Smooth muscle cell of the coronary artery (primary cell): Measurements from ENCODE around the gene LYG2. TPM values are rescaled to one million over a fixed set of nuclear protein-coding genes. Genes with fewer than 3 reads are reported as not detected.

Experiments used
- total RNA-seq: library from RNA; depleted of rRNA; stranded (reverse); fragments of >200 nt; gene quantifications from 2 replicates; pipeline ENCODE4 v1.2.3, GENCODE V29; 2014; ENCODE audit warnings: low replicate concordance

Gene LYG2
- not detected in 2 replicates for total RNA-seq

GRCh38 chr2:99255491-99256318 lies at the start of gene LYG2:
Gene LYG2 (minus strand): TSS chr2:99255666. CDS start chr2:99254260, 1,406 bp downstream.

GRCh38 chr2:99301097-99301496 lies 45.6 kb upstream of the LYG2 start, which contains the start of gene LYG1:
Gene LYG1 (minus strand): TSS chr2:99301197. CDS start chr2:99295670, 5,527 bp downstream.

Other genes with a start within 250 kb of the LYG2 start
- gene C2orf15, start 114.0 kb downstream of the LYG2 start, total RNA-seq = 0.12 TPM in 1 of 2 replicates, not detected in the other
- gene TSGA10, start 100.7 kb downstream of the LYG2 start, total RNA-seq = 2.3 and 2.5 TPM in 2 replicates
- 3.7 and 8.0 TPM in 2 replicates for gene LIPT1, start 100.7 kb downstream of the LYG2 start, total RNA-seq
- gene MITD1, start 74.6 kb downstream of the LYG2 start, total RNA-seq = 18.9 and 28.9 TPM in 2 replicates
- 13.6 and 31.0 TPM in 2 replicates for gene MRPL30, start 74.5 kb downstream of the LYG2 start, total RNA-seq
- gene LYG1, start 45.5 kb upstream of the LYG2 start, total RNA-seq = not detected in 2 replicates
- gene TXNDC9, start 80.7 kb upstream of the LYG2 start, total RNA-seq = 8.2 and 41.6 TPM in 2 replicates
- 22.8 and 23.9 TPM in 2 replicates for gene EIF5B, start 81.7 kb upstream of the LYG2 start, total RNA-seq
- 26.2 and 36.4 TPM in 2 replicates for gene REV1, start 234.4 kb upstream of the LYG2 start, total RNA-seq